HepG2 (cell line): ENCODE data around the gene C2CD3. TPM values are rescaled to one million over a fixed set of nuclear protein-coding genes. Genes with fewer than 3 reads are reported as not detected.
A peak's percentile ranks its signal among the peaks of the same experiment; 100 is the strongest.

ENCODE experiments used
- MED13 ChIP-seq: sonication (generic); formaldehyde crosslinking; IDR thresholded peaks from 2 replicates; pipeline ENCODE4 v1.5.0; 2020; ENCODE audit warnings: missing genetic modification reagents
- MTF2 ChIP-seq: sonication (generic); formaldehyde crosslinking; IDR thresholded peaks from 2 replicates; pipeline ENCODE4 v1.5.0; 2020; ENCODE audit warnings: missing genetic modification reagents, borderline replicate concordance
- NR2C2 ChIP-seq: sonication (generic); formaldehyde crosslinking; IDR thresholded peaks from 2 replicates; pipeline ENCODE4 v1.4.0; 2020; ENCODE audit warnings: missing genetic modification reagents, mild to moderate bottlenecking, moderate library complexity, borderline replicate concordance
- PHF20 ChIP-seq: sonication (generic); formaldehyde crosslinking; IDR thresholded peaks from 2 replicates; pipeline ENCODE4 v1.5.0; 2020; ENCODE audit warnings: mild to moderate bottlenecking, missing genetic modification reagents
- SNAI1 ChIP-seq: sonication (generic); formaldehyde crosslinking; IDR thresholded peaks from 2 replicates; pipeline ENCODE4 v1.5.0; 2020; ENCODE audit warnings: mild to moderate bottlenecking, missing genetic modification reagents, borderline replicate concordance
- ZBTB7A ChIP-seq: sonication (generic); formaldehyde crosslinking; IDR thresholded peaks from 2 replicates; pipeline ENCODE4 v1.8.0; 2022; ENCODE audit warnings: mild to moderate bottlenecking, missing genetic modification reagents
- ZFP36L1 ChIP-seq: sonication (generic); formaldehyde crosslinking; IDR thresholded peaks from 2 replicates; pipeline ENCODE4 v1.8.0; 2022; ENCODE audit warnings: mild to moderate bottlenecking, missing genetic modification reagents, moderate library complexity
- ZNF180 ChIP-seq: sonication (generic); formaldehyde crosslinking; IDR thresholded peaks from 2 replicates; pipeline ENCODE4 v1.4.0; 2020; ENCODE audit warnings: low read depth, missing genetic modification reagents, borderline replicate concordance
- ZNF557 ChIP-seq: sonication (generic); formaldehyde crosslinking; IDR thresholded peaks from 2 replicates; pipeline ENCODE4 v1.4.0; 2020; ENCODE audit warnings: missing genetic modification reagents
- polyA plus RNA-seq, 8 experiments: library from polyadenylated mRNA; depleted of rRNA in 3 of 8; stranded (reverse) in 7 of 8; unstranded in 1 of 8; fragments of >200 nt; fragmentation: Illumina TruSeq in 4 of 8; extraction: Trizol in 4 of 8; gene quantifications; 2 replicates each; pipeline versions ENCODE4 v1.2.1 to v1.2.3, GENCODE V29; 2011 to 2016; ENCODE audit warnings: low read depth in 4 of 8, missing spikeins in 1 of 8, mixed read lengths in 1 of 8; ENCODE audit not compliant: insufficient read depth in 1 of 8
- total RNA-seq, 5 experiments: library from RNA; depleted of rRNA; stranded (reverse); fragments of >200 nt; fragmentation: Illumina TruSeq; extraction: Trizol; gene quantifications; 2 replicates each; pipeline ENCODE4 v1.2.3, GENCODE V29; 2016; ENCODE audit warnings: low read depth in 1 of 5
- TF ChIP-seq, protein P1 (sequence below): sonication (generic); formaldehyde crosslinking; IDR thresholded peaks from 2 replicates; pipeline ENCODE4 v1.5.0; 2020; ENCODE audit warnings: mild to moderate bottlenecking, missing genetic modification reagents
- TF ChIP-seq, protein P2 (sequence below): sonication (generic); formaldehyde crosslinking; IDR thresholded peaks from 2 replicates; pipeline ENCODE4 v1.5.0; 2020; ENCODE audit warnings: missing genetic modification reagents
- TF ChIP-seq, protein P3 (sequence below): sonication (generic); formaldehyde crosslinking; conservative IDR thresholded peaks from 2 replicates; pipeline ENCODE4 v1.4.0; 2020; ENCODE audit warnings: mild to moderate bottlenecking, missing genetic modification reagents, moderate library complexity
- TF ChIP-seq, protein P4 (sequence below): sonication (generic); formaldehyde crosslinking; IDR thresholded peaks from 2 replicates; pipeline ENCODE4 v1.4.0; 2020; ENCODE audit warnings: missing genetic modification reagents, borderline replicate concordance
- TF ChIP-seq, protein P5 (sequence below): sonication (generic); formaldehyde crosslinking; IDR thresholded peaks from 2 replicates; pipeline ENCODE4 v1.4.0; 2020; ENCODE audit warnings: missing genetic modification reagents, mild to moderate bottlenecking, borderline replicate concordance

Gene C2CD3
- total and polyA plus RNA-seq, 2 of the 13 experiments (the other 11 are each of a cell fraction or from before 2014, with no cell fraction given) = 5.5 to 6.4 TPM

DNA sequence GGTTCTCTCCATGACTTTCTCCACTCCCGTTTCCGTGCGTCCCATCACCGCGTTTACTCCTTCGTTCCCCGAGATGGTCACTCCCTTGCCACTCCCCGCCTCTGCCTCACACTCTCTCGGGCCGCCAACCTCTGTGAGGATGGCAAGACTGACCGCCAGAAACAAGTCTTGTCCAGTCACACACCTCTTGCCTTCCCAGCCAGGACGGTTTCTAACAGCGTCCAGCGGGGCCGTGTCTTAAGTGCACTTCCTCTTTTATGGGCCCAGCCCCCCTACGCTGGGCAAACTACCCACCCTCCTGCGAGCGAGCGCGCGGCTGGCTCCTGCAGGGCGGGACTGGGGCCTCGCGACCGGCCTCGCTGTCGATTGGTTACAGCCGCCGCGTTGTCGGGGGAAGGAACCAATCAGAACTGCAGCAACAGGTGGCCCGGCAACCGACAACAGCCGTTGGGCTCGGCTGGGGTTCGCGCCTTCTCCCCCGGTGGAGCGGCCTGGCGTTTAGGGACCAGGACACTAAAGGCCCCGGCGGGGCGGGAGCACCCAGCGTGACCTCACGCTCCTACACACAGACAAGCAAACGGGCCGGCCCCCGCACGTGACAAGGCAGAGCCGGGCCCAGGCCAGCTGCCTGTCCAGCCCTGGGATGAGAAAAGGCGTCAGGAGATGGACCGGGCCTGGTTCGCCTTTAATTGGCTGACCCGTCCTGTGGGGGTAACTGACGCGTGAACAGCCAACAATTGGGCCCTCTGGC, 187.6 kb downstream of the C2CD3 start (continued):
- TF ChIP-seq ZNF557 (CRISPR knock-in tag) (peak; percentile 54; the same call in 1 of the 2 replicates), MTF2 (peak; percentile 83; the same call in 1 of the 2 replicates), ZFP36L1 (CRISPR knock-in tag) (peak; percentile 97), PHF20 (CRISPR knock-in tag) (peak; percentile 52), SNAI1 (CRISPR knock-in tag) (peak; percentile 81; the same call in 1 of the 2 replicates), ZBTB7A (CRISPR knock-in tag) (peak; percentile 83; the same call in 1 of the 2 replicates), ZNF180 (CRISPR knock-in tag) (0 out of 2 replicates have a peak, but pooled peaks have one; percentile 70), NR2C2 (peak; percentile 92), MED13 (CRISPR knock-in tag) (peak; percentile 75; the same call in 1 of the 2 replicates)
- TF ChIP-seq, protein P1, sequence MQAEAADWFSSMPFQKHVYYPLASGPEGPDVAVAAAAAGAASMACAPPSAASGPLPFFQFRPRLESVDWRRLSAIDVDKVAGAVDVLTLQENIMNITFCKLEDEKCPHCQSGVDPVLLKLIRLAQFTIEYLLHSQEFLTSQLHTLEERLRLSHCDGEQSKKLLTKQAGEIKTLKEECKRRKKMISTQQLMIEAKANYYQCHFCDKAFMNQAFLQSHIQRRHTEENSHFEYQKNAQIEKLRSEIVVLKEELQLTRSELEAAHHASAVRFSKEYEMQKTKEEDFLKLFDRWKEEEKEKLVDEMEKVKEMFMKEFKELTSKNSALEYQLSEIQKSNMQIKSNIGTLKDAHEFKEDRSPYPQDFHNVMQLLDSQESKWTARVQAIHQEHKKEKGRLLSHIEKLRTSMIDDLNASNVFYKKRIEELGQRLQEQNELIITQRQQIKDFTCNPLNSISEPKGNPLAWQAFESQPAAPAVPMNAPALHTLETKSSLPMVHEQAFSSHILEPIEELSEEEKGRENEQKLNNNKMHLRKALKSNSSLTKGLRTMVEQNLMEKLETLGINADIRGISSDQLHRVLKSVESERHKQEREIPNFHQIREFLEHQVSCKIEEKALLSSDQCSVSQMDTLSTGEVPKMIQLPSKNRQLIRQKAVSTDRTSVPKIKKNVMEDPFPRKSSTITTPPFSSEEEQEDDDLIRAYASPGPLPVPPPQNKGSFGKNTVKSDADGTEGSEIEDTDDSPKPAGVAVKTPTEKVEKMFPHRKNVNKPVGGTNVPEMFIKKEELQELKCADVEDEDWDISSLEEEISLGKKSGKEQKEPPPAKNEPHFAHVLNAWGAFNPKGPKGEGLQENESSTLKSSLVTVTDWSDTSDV (CRISPR knock-in tag) = peak; percentile 81
- TF ChIP-seq, protein P2, sequence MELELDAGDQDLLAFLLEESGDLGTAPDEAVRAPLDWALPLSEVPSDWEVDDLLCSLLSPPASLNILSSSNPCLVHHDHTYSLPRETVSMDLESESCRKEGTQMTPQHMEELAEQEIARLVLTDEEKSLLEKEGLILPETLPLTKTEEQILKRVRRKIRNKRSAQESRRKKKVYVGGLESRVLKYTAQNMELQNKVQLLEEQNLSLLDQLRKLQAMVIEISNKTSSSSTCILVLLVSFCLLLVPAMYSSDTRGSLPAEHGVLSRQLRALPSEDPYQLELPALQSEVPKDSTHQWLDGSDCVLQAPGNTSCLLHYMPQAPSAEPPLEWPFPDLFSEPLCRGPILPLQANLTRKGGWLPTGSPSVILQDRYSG (CRISPR knock-in tag) = no peak; the same call in 1 of the 2 replicates
- TF ChIP-seq, protein P3, sequence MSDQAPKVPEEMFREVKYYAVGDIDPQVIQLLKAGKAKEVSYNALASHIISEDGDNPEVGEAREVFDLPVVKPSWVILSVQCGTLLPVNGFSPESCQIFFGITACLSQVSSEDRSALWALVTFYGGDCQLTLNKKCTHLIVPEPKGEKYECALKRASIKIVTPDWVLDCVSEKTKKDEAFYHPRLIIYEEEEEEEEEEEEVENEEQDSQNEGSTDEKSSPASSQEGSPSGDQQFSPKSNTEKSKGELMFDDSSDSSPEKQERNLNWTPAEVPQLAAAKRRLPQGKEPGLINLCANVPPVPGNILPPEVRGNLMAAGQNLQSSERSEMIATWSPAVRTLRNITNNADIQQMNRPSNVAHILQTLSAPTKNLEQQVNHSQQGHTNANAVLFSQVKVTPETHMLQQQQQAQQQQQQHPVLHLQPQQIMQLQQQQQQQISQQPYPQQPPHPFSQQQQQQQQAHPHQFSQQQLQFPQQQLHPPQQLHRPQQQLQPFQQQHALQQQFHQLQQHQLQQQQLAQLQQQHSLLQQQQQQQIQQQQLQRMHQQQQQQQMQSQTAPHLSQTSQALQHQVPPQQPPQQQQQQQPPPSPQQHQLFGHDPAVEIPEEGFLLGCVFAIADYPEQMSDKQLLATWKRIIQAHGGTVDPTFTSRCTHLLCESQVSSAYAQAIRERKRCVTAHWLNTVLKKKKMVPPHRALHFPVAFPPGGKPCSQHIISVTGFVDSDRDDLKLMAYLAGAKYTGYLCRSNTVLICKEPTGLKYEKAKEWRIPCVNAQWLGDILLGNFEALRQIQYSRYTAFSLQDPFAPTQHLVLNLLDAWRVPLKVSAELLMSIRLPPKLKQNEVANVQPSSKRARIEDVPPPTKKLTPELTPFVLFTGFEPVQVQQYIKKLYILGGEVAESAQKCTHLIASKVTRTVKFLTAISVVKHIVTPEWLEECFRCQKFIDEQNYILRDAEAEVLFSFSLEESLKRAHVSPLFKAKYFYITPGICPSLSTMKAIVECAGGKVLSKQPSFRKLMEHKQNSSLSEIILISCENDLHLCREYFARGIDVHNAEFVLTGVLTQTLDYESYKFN = peak; percentile 45
- TF ChIP-seq, protein P4, sequence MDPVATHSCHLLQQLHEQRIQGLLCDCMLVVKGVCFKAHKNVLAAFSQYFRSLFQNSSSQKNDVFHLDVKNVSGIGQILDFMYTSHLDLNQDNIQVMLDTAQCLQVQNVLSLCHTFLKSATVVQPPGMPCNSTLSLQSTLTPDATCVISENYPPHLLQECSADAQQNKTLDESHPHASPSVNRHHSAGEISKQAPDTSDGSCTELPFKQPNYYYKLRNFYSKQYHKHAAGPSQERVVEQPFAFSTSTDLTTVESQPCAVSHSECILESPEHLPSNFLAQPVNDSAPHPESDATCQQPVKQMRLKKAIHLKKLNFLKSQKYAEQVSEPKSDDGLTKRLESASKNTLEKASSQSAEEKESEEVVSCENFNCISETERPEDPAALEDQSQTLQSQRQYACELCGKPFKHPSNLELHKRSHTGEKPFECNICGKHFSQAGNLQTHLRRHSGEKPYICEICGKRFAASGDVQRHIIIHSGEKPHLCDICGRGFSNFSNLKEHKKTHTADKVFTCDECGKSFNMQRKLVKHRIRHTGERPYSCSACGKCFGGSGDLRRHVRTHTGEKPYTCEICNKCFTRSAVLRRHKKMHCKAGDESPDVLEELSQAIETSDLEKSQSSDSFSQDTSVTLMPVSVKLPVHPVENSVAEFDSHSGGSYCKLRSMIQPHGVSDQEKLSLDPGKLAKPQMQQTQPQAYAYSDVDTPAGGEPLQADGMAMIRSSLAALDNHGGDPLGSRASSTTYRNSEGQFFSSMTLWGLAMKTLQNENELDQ (CRISPR knock-in tag) = no peak
- TF ChIP-seq, protein P5, sequence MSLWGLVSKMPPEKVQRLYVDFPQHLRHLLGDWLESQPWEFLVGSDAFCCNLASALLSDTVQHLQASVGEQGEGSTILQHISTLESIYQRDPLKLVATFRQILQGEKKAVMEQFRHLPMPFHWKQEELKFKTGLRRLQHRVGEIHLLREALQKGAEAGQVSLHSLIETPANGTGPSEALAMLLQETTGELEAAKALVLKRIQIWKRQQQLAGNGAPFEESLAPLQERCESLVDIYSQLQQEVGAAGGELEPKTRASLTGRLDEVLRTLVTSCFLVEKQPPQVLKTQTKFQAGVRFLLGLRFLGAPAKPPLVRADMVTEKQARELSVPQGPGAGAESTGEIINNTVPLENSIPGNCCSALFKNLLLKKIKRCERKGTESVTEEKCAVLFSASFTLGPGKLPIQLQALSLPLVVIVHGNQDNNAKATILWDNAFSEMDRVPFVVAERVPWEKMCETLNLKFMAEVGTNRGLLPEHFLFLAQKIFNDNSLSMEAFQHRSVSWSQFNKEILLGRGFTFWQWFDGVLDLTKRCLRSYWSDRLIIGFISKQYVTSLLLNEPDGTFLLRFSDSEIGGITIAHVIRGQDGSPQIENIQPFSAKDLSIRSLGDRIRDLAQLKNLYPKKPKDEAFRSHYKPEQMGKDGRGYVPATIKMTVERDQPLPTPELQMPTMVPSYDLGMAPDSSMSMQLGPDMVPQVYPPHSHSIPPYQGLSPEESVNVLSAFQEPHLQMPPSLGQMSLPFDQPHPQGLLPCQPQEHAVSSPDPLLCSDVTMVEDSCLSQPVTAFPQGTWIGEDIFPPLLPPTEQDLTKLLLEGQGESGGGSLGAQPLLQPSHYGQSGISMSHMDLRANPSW (CRISPR knock-in tag) = no peak
